EL (cell line): Measurements from ENCODE around the gene CCDC83.
A peak's percentile ranks its signal among the peaks of the same experiment; 100 is the strongest.
"Not testable (repeated sequence)": the region's sequence is repeated elsewhere in the genome, so short reads cannot be mapped to it uniquely, and the experiment has no call there.

ENCODE experiments used
- DNase-seq: peaks from one replicate; pipeline ENCODE4 v3.0.0-alpha.2; 2016

CCDC83 gene

GRCh38 chr11:85889676-85890579, 34.7 kb downstream of the CCDC83 start:
- DNase-seq, result peak; percentile 87

- DNase-seq, result no peak
Measured at GRCh38 chr11:85893395-85893794, 38.2 kb downstream of the CCDC83 start.

- DNase-seq, result no peak
Measured at GRCh38 chr11:85896876-85897275, 41.7 kb downstream of the CCDC83 start.

GRCh38 chr11:85898456-85898855, 43.3 kb downstream of the CCDC83 start:
- no peak for DNase-seq

GRCh38 chr11:85902353-85902752, 47.2 kb downstream of the CCDC83 start:
- no peak for DNase-seq

- no peak for DNase-seq
Measured at GRCh38 chr11:85903406-85903805, 48.2 kb downstream of the CCDC83 start.

- DNase-seq, result no peak
Measured at GRCh38 chr11:85903811-85904210, 48.6 kb downstream of the CCDC83 start.

- no peak for DNase-seq
Measured at GRCh38 chr11:85912414-85912813, 57.2 kb downstream of the CCDC83 start.

GRCh38 chr11:85913513-85913912, 58.3 kb downstream of the CCDC83 start:
- DNase-seq, result no peak

GRCh38 chr11:85914425-85914824, 59.2 kb downstream of the CCDC83 start:
- DNase-seq, result no peak

GRCh38 chr11:85918910-85919794, 64.0 kb downstream of the CCDC83 start:
- no peak for DNase-seq

- no peak for DNase-seq
Measured at GRCh38 chr11:85922367-85922766, 67.2 kb downstream of the CCDC83 start.

GRCh38 chr11:85923455-85923854, 68.3 kb downstream of the CCDC83 start:
- no peak for DNase-seq

GRCh38 chr11:85926653-85927214, 71.6 kb downstream of the CCDC83 start:
- DNase-seq, result not testable (repeated sequence)

- DNase-seq, result no peak
Measured at GRCh38 chr11:85930879-85931366, 75.7 kb downstream of the CCDC83 start.

GRCh38 chr11:85934596-85935169, 79.5 kb downstream of the CCDC83 start:
- no peak for DNase-seq

GRCh38 chr11:85935751-85936150, 80.6 kb downstream of the CCDC83 start:
- no peak for DNase-seq

GRCh38 chr11:85937835-85938234, 82.7 kb downstream of the CCDC83 start:
- no peak for DNase-seq

GRCh38 chr11:85939099-85940015, 84.2 kb downstream of the CCDC83 start:
- DNase-seq, result no peak

- peak; percentile 69 for DNase-seq
Measured at GRCh38 chr11:85941380-85941973, 86.3 kb downstream of the CCDC83 start.

GRCh38 chr11:85945296-85945695, 90.1 kb downstream of the CCDC83 start:
- DNase-seq, result no peak
